Measurements from ENCODE around the gene YDJC. TPM values are rescaled to one million over a fixed set of nuclear protein-coding genes. Genes with fewer than 3 reads are reported as not detected.

Gene YDJC
- total and polyA plus RNA-seq, 2 donors (not counting 1 experiment from before 2014, with no cell fraction given) = 48.8 to 82.8 TPM

GRCh38 chr22:21641417-21641788 is 11.6 kb upstream of the YDJC start:
- Histone ChIP-seq H4K20me1 (ENCODE audit: control insufficient read depth, insufficient read depth, low read length, poor library complexity, severe bottlenecking) (peaks cover 8% of the 10 kb centered on the region), H2AFZ (ENCODE audit: insufficient read depth, low read depth, low read length, poor library complexity, severe bottlenecking) (peak overlapping the region; percentile 99), H3K4me3 (ENCODE audit: control extremely low read depth in 1 of 5, extremely low read depth in 1 of 5, insufficient read depth in 1 of 5, low read depth in 2 of 5, low read length in 4 of 5) (peak overlapping the region in 4 of 5 experiments; percentile 46 to 70 (median 58)), H3K9me3 (ENCODE audit: control extremely low read depth in 1 of 3, control insufficient read depth in 2 of 3, insufficient read depth in 1 of 3, low read length in 2 of 3) (peaks cover 0 to 3% (median 0%) of the 10 kb centered on the region in 3 donors), H3K27me3 (replicated peaks in 1 of 4; ENCODE audit: control extremely low read depth in 1 of 4, control insufficient read depth in 3 of 4, insufficient read depth in 4 of 4, low read length in 3 of 4) (no peaks in the 10 kb centered on the region), H3K36me3 (replicated peaks in 1 of 2; ENCODE audit: control extremely low read depth in 1 of 2, control insufficient read depth in 1 of 2, extremely low read depth in 1 of 2, insufficient read depth in 2 of 2, low read length in 1 of 2) (peaks cover 0 to 4% of the 10 kb centered on the region in 2 experiments), H3K9ac (ENCODE audit: low read length) (peak overlapping the region; percentile 93), H3K27ac (ENCODE audit: low read length in 2 of 2) (peak overlapping the region; percentile 5 to 84), H3K79me2 (ENCODE audit: control insufficient read depth, insufficient read depth, low read length) (peaks cover 7% of the 10 kb centered on the region), H3K4me2 (replicated peaks; ENCODE audit: low read depth, low read length, poor library complexity, severe bottlenecking) (peak overlapping the region; percentile 100), H3K4me1 (ENCODE audit: control insufficient read depth in 2 of 2, insufficient read depth in 2 of 2, low read length in 2 of 2) (peaks cover 12 to 21% of the 10 kb centered on the region in 2 donors)
- Mint-ChIP-seq H3K27ac (peak overlapping the region; percentile 78), H3K27me3 (no peaks in the 10 kb centered on the region), H3K9me3 (ENCODE audit: insufficient read depth) (no peaks in the 10 kb centered on the region), H3K4me3 (peak overlapping the region; percentile 82), H3K4me1 (peaks cover 21% of the 10 kb centered on the region)
- DNase-seq (no peak), ATAC-seq (ENCODE audit: low read depth) (no peak)
- WGBS (ENCODE audit: insufficient coverage) = 3% methylated on average over 7 of the region's 9 CpGs
- POLR2A ChIA-PET = interaction anchor here (0.6 to 2.2 kb wide), 5 partner anchors 9 to 56 kb away, joined by 3 to 16 read pairs (median 5); partner anchors contain the start of genes CCDC116, PPIL2 and YDJC
- TF ChIP-seq EZH2 (IDR thresholded peaks at IDR 0.05; ENCODE audit: borderline replicate concordance, insufficient read depth, low read depth, low read length, poor library complexity, severe bottlenecking) (no peak), CTCF (IDR thresholded peaks at IDR 0.05) (no peak)
- intact Hi-C loops (cut with micrococcal nuclease) = loop anchor here (5.0 kb wide), 1 partner anchor 639 kb away; the partner anchor contains the start of gene THAP7
- CTCF ChIA-PET = interaction anchor here (0.6 to 7.9 kb wide), 5 partner anchors 14 to 756 kb away, joined by 3 to 168 read pairs (median 5); partner anchors contain the start of genes CCDC116 and YDJC

GRCh38 chr22:21640810-21641209 is 11.0 kb upstream of the YDJC start:
- Mint-ChIP-seq H3K4me1 (peaks cover 20% of the 10 kb centered on the region), H3K27me3 (no peaks in the 10 kb centered on the region), H3K9me3 (ENCODE audit: insufficient read depth) (no peaks in the 10 kb centered on the region), H3K27ac (no peak overlapping the region), H3K4me3 (peak overlapping the region; percentile 82)
- TF ChIP-seq CTCF (IDR thresholded peaks at IDR 0.05) = no peak
- no peak overlapping the region for H3K4me2 ChIP-seq (replicated peaks; ENCODE audit: low read depth, low read length, poor library complexity, severe bottlenecking)
- ChIA-PET CTCF (interaction anchor here (1.2 to 7.9 kb wide), 3 partner anchors 13 to 755 kb away, joined by 3 to 168 read pairs (median 6); partner anchors contain the start of genes CCDC116 and YDJC), POLR2A (interaction anchor here (1.2 to 2.2 kb wide), 2 partner anchors 11 to 12 kb away, joined by 5 to 16 read pairs; partner anchors contain the start of gene YDJC)
- H3K9me3 ChIP-seq (ENCODE audit: control extremely low read depth in 1 of 3, control insufficient read depth in 2 of 3, insufficient read depth in 1 of 3, low read length in 2 of 3) = peaks cover 0 to 3% (median 0%) of the 10 kb centered on the region in 3 donors
- no peak overlapping the region for H3K9ac ChIP-seq (ENCODE audit: low read length)
- DNase-seq (no peak), ATAC-seq (ENCODE audit: low read depth) (no peak)
- no peak overlapping the region for H3K27ac ChIP-seq (ENCODE audit: low read length in 2 of 2)
- peaks cover 3% of the 10 kb centered on the region for H3K79me2 ChIP-seq (ENCODE audit: control insufficient read depth, insufficient read depth, low read length)
- intact Hi-C loops (cut with micrococcal nuclease) = loop anchor here (5.0 kb wide), 1 partner anchor 639 kb away; the partner anchor contains the start of gene THAP7
- peak overlapping the region; percentile 99 for H2AFZ ChIP-seq (ENCODE audit: insufficient read depth, low read depth, low read length, poor library complexity, severe bottlenecking)
- peaks cover 0 to 4% of the 10 kb centered on the region in 2 experiments for H3K36me3 ChIP-seq (replicated peaks in 1 of 2; ENCODE audit: control extremely low read depth in 1 of 2, control insufficient read depth in 1 of 2, extremely low read depth in 1 of 2, insufficient read depth in 2 of 2, low read length in 1 of 2)
- H3K27me3 ChIP-seq (replicated peaks in 1 of 4; ENCODE audit: control extremely low read depth in 1 of 4, control insufficient read depth in 3 of 4, insufficient read depth in 4 of 4, low read length in 3 of 4) = no peaks in the 10 kb centered on the region
- peaks cover 12 to 19% of the 10 kb centered on the region in 2 donors for H3K4me1 ChIP-seq (ENCODE audit: control insufficient read depth in 2 of 2, insufficient read depth in 2 of 2, low read length in 2 of 2)
- H3K4me3 ChIP-seq (ENCODE audit: control extremely low read depth in 1 of 5, extremely low read depth in 1 of 5, insufficient read depth in 1 of 5, low read depth in 2 of 5, low read length in 4 of 5) = no peak overlapping the region
- peaks cover 5% of the 10 kb centered on the region for H4K20me1 ChIP-seq (ENCODE audit: control insufficient read depth, insufficient read depth, low read length, poor library complexity, severe bottlenecking)
- WGBS (ENCODE audit: insufficient coverage) = 100% methylated on average over 2 of the region's 5 CpGs
